ENCODE results near the gene PRKCH. TPM values are rescaled to one million over a fixed set of nuclear protein-coding genes. Genes with fewer than 3 reads are reported as not detected.

The PRKCH gene
- total RNA-seq, 1 experiment from 2014 or later = 5.2 TPM

GRCh38 chr14:61429316-61429715, 107.9 kb downstream of the PRKCH start:
- no CpG with 5 or more reads among the region's 2 CpGs for WGBS (ENCODE audit: extremely low coverage, insufficient read length, low lambda C conversion rate)
- TF ChIP-seq CTCF (conservative IDR thresholded peaks at IDR 0.05) = no peak
- DNase-seq = no peak
- Mint-ChIP-seq H3K27me3 (ENCODE audit: low read depth) (no peaks in the 10 kb centered on the region; the same call in 1 of the 2 replicates), H3K4me1 (peaks cover 27 to 28% of the 10 kb centered on the region in 2 experiments), H3K9me3 (peaks cover 15 to 19% of the 10 kb centered on the region in 2 experiments; a peak in 4 of 5 replicates), H3K27ac (no peak overlapping the region), H3K36me3 (ENCODE audit: insufficient read depth in 1 of 3, low read depth in 3 of 3) (peaks cover 9 to 22% (median 9%) of the 10 kb centered on the region in 3 experiments; a peak in 6 of 7 replicates), H3K4me3 (no peak overlapping the region)
- no peak overlapping the region for H2AFZ ChIP-seq (ENCODE audit: low read length)
- H3K27me3 ChIP-seq (ENCODE audit: insufficient read depth, low read length) = no peaks in the 10 kb centered on the region
- no peak overlapping the region for H3K27ac ChIP-seq (ENCODE audit: insufficient read length, low read depth, low read length)
- no peak overlapping the region for H4K91ac ChIP-seq (ENCODE audit: insufficient read length, low read depth, low read length)
- no peak overlapping the region for H2BK20ac ChIP-seq (ENCODE audit: low read depth, low read length, poor library complexity, severe bottlenecking)
- no peak overlapping the region for H3K9ac ChIP-seq (ENCODE audit: extremely low read depth, insufficient read length, low read length)
- H4K8ac ChIP-seq (replicated peaks; ENCODE audit: insufficient read length, low read depth, low read length) = no peak overlapping the region
- no peak overlapping the region for H2AK5ac ChIP-seq (ENCODE audit: insufficient read length, low read length)
- no peaks in the 10 kb centered on the region; the same call in 1 of the 2 replicates for H3K4me1 ChIP-seq (ENCODE audit: insufficient read depth, low read length)
- H3K79me1 ChIP-seq (ENCODE audit: insufficient read depth, low read depth, low read length, poor library complexity, severe bottlenecking) = no peaks in the 10 kb centered on the region
- no peak overlapping the region for H2BK15ac ChIP-seq (ENCODE audit: low read depth, low read length)
- H3K9me3 ChIP-seq (ENCODE audit: control insufficient read depth, low read depth, low read length) = no peaks in the 10 kb centered on the region
- no peaks in the 10 kb centered on the region for H3K79me2 ChIP-seq (ENCODE audit: insufficient read depth, low read length)
- no peak overlapping the region for H3K4me2 ChIP-seq (ENCODE audit: insufficient read depth, insufficient read length, low read length)
- no peaks in the 10 kb centered on the region for H3K23me2 ChIP-seq (ENCODE audit: insufficient read length, low read depth, low read length, poor library complexity, severe bottlenecking)
- H3K4ac ChIP-seq (ENCODE audit: low read depth, low read length) = no peak overlapping the region
- H3K23ac ChIP-seq (ENCODE audit: insufficient read length, low read depth, low read length) = no peak overlapping the region
- no peak overlapping the region for H2BK5ac ChIP-seq (ENCODE audit: insufficient read length, low read length)
- H4K5ac ChIP-seq (ENCODE audit: insufficient read length, low read depth, low read length) = no peak overlapping the region
- H3K18ac ChIP-seq (ENCODE audit: insufficient read length, low read depth, low read length) = no peak overlapping the region
- H3T11ph ChIP-seq (ENCODE audit: low read length) = no peak overlapping the region
- no peak overlapping the region for H2BK120ac ChIP-seq (ENCODE audit: low read depth, low read length, poor library complexity, severe bottlenecking)
- H4K20me1 ChIP-seq (ENCODE audit: control insufficient read depth, insufficient read depth, insufficient read length) = no peaks in the 10 kb centered on the region
- H3K14ac ChIP-seq (ENCODE audit: insufficient read depth, low read length) = no peak overlapping the region
- no peak overlapping the region for H3K56ac ChIP-seq (ENCODE audit: insufficient read length, low read depth, low read length)
- no peak overlapping the region for H2BK12ac ChIP-seq (ENCODE audit: insufficient read length, low read depth, low read length)
